Loucy (cell line): ENCODE data around the gene EFCAB5.

Source experiments
- CTCF ChIP-seq: fragments of 200-600 bp; sonication (generic); conservative IDR thresholded peaks from 2 replicates; pipeline ENCODE4 v1.5.1; 2014; ENCODE audit warnings: mild to moderate bottlenecking, antibody characterized with exemption, low read length
- EZH2phosphoT487 ChIP-seq: fragments of 200-600 bp; IDR thresholded peaks from 2 replicates; pipeline ENCODE4 v1.6.1; 2018; ENCODE audit warnings: antibody characterized with exemption, mild to moderate bottlenecking, moderate library complexity, borderline replicate concordance

GRCh38 chr17:30021708-30022317 lies 80.4 kb downstream of the EFCAB5 start:
- peak; percentile 96 for TF ChIP-seq CTCF
- no peak for TF ChIP-seq EZH2phosphoT487
